Esophagus squamous epithelium (tissue), 4 donors: ENCODE data around the gene NHLRC2.

Experiments
- CTCF ChIP-seq, 6 experiments: fragments of 450-650 bp in 4 of 6; fragments of 200-600 bp in 2 of 6; sonication (generic) in 2 of 6; IDR thresholded peaks; one replicate each; pipeline ENCODE4 v1.5.1; 2016 to 2019; ENCODE audit warnings: antibody characterized with exemption in 6 of 6, mild to moderate bottlenecking in 4 of 6, moderate library complexity in 4 of 6
- POLR2A ChIP-seq, 4 donors: fragments of 450-650 bp; IDR thresholded peaks; one replicate each; pipeline ENCODE4 v1.6.1; 2017; ENCODE audit warnings: antibody characterized with exemption in 4 of 4, mild to moderate bottlenecking in 4 of 4, moderate library complexity in 3 of 4

- no peak for TF ChIP-seq CTCF (IDR thresholded peaks at IDR 0.05)
- TF ChIP-seq POLR2A (IDR thresholded peaks at IDR 0.05): no peak
Observed at GRCh38 chr10:113822174-113822573, 32.3 kb upstream of the NHLRC2 start.
